Measurements from ENCODE around the gene TBX5. TPM values are rescaled to one million over a fixed set of nuclear protein-coding genes. Genes with fewer than 3 reads are reported as not detected.

Gene TBX5
- total and polyA plus RNA-seq, 7 experiments from 2014 or later: not detected

DNA sequence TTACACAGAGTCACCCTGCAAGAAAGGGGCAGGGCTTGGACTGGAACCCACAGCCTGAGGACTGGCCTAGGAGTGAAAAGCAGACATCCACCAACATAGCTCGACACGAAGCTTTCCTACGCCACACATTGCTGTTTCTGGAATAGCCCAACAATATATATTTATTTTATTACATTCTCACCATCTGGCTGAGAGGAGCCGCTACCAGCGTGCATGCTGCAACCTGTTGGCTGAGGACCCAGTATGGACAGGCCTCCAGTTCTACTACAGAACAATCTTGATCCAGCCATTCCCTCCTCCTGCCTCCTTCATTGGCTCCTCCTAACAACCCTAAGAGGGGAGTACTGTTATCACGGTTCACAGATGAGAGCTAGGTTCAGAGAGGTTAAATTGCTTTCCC is 35.6 kb upstream of the TBX5 start:
- H3K27me3 Mint-ChIP-seq: peaks cover 81 to 93% (median 85%) of the 10 kb centered on the region in 5 donors
- peaks cover 0 to 3% of the 10 kb centered on the region in 2 donors for H3K27me3 ChIP-seq (ENCODE audit: control insufficient read depth in 2 of 2, insufficient read depth in 2 of 2, low read length in 2 of 2)
- H3K4me3 Mint-ChIP-seq: no peak overlapping the region
- no peak overlapping the region for H3K27ac ChIP-seq (ENCODE audit: low read depth, low read length)
- DNase-seq (no peak), ATAC-seq (no peak)
- no peaks in the 10 kb centered on the region for H3K36me3 ChIP-seq (ENCODE audit: control insufficient read depth in 2 of 3, insufficient read depth in 3 of 3, low read length in 3 of 3)
- H3K36me3 Mint-ChIP-seq: peaks cover 0 to 7% (median 0%) of the 10 kb centered on the region in 5 donors
- ChIA-PET CTCF (no interaction called here), POLR2A (no interaction called here)
- H3K4me1 ChIP-seq (ENCODE audit: control insufficient read depth in 2 of 2, insufficient read depth in 2 of 2, low read length in 2 of 2): no peaks in the 10 kb centered on the region
- no peak overlapping the region for H3K4me3 ChIP-seq (ENCODE audit: low read length)
- peak overlapping the region in 1 of 9 donors; percentile 5 for H3K27ac Mint-ChIP-seq
- no peaks in the 10 kb centered on the region for H3K9me3 ChIP-seq (ENCODE audit: control insufficient read depth in 2 of 3, low read length in 3 of 3)
- intact Hi-C loops (cut with micrococcal nuclease): loop anchor here in 1 of 2 donors (2.0 to 10.0 kb wide), 2 partner anchors 37 to 243 kb away; partner anchors contain the start of gene TBX3
- H3K4me1 Mint-ChIP-seq: peaks cover 0 to 7% (median 0%) of the 10 kb centered on the region in 7 donors
- peaks cover 0 to 8% (median 2%) of the 10 kb centered on the region in 11 donors for H3K9me3 Mint-ChIP-seq

DNA sequence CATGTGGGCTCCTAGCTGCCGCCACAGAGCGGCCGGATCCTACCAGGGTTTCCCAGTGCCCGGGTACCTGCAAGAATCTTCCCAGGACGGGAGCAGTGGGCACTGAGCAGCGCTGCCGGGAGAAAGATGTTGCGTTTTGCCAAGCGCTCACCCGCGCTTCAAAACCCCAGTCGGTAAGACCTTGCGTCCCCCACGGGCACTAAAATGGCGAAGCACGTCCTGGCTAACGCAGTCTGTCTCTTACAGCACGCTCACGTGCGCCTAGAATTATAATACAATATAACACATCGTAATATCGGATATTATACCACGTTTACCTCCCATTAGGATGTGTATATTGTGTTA is 35.1 kb upstream of the TBX5 start:
- Mint-ChIP-seq H3K27ac (peak overlapping the region in 1 of 9 donors; percentile 5), H3K4me1 (peaks cover 0 to 7% (median 0%) of the 10 kb centered on the region in 7 donors), H3K9me3 (peaks cover 0 to 8% (median 4%) of the 10 kb centered on the region in 11 donors), H3K4me3 (no peak overlapping the region), H3K27me3 (peaks cover 77 to 91% (median 83%) of the 10 kb centered on the region in 5 donors), H3K36me3 (peaks cover 0 to 10% (median 0%) of the 10 kb centered on the region in 5 donors)
- no peaks in the 10 kb centered on the region for H3K9me3 ChIP-seq (ENCODE audit: control insufficient read depth in 2 of 3, low read length in 3 of 3)
- no peaks in the 10 kb centered on the region for H3K36me3 ChIP-seq (ENCODE audit: control insufficient read depth in 2 of 3, insufficient read depth in 3 of 3, low read length in 3 of 3)
- intact Hi-C loops (cut with micrococcal nuclease): loop anchor here in 1 of 2 donors (2.0 to 10.0 kb wide), 2 partner anchors 36 to 244 kb away; partner anchors contain the start of gene TBX3
- DNase-seq: no peak
- H3K27me3 ChIP-seq (ENCODE audit: control insufficient read depth in 2 of 2, insufficient read depth in 2 of 2, low read length in 2 of 2): peaks cover 0 to 3% of the 10 kb centered on the region in 2 donors
- ATAC-seq: no peak
- no peaks in the 10 kb centered on the region for H3K4me1 ChIP-seq (ENCODE audit: control insufficient read depth in 2 of 2, insufficient read depth in 2 of 2, low read length in 2 of 2)
- H3K4me3 ChIP-seq (ENCODE audit: low read length): no peak overlapping the region
- POLR2A ChIA-PET: no interaction called here
- H3K27ac ChIP-seq (ENCODE audit: low read depth, low read length): no peak overlapping the region
- CTCF ChIA-PET: no interaction called here

DNA sequence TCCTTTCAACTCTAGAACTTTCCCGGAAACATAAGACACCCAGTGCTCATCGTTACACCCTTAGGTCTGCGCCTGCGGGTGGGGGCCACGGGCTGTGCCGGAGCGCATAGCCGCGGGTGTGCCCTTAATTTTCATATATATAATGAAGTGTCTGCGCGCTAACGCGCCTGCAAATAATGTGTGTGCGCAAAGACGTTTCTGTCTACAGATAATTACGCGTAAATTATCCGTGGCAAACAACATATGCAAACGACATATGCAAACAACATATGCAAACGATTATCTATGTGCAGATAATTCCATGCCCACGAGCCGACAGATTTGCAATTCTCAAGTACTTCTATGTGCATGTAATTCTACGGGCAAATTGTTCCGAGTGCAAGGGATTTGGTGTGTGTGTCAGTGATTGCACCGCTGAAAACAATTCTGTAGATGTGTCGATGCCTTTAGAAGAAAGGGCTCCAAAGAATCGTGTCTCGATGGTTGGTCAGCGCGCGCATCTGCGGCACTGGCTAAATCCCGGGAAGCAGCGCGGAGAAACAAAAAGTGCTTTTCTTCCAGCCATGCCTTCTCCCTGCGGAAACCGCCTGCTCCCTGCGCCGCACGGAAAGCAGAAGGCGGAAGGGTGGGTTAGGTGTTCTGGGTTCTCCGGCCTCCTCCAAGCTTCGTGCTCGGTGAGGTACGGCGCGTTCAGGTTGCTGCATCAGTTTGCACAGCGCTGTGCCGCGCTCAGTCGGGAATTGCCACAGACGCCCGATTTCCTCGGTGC is 34.5 kb upstream of the TBX5 start:
- Histone ChIP-seq H3K36me3 (ENCODE audit: control insufficient read depth in 2 of 3, insufficient read depth in 3 of 3, low read length in 3 of 3) (no peaks in the 10 kb centered on the region), H3K4me1 (ENCODE audit: control insufficient read depth in 2 of 2, insufficient read depth in 2 of 2, low read length in 2 of 2) (no peaks in the 10 kb centered on the region), H3K9me3 (ENCODE audit: control insufficient read depth in 2 of 3, low read length in 3 of 3) (no peaks in the 10 kb centered on the region), H3K27ac (ENCODE audit: low read depth, low read length) (no peak overlapping the region), H3K4me3 (ENCODE audit: low read length) (no peak overlapping the region), H3K27me3 (ENCODE audit: control insufficient read depth in 2 of 2, insufficient read depth in 2 of 2, low read length in 2 of 2) (peaks cover 0 to 3% of the 10 kb centered on the region in 2 donors)
- intact Hi-C loops (cut with micrococcal nuclease): loop anchor here in 1 of 2 donors (2.0 to 10.0 kb wide), 2 partner anchors 36 to 244 kb away; partner anchors contain the start of gene TBX3
- DNase-seq (no peak), ATAC-seq (no peak)
- ChIA-PET POLR2A (no interaction called here), CTCF (no interaction called here)
- H3K9me3 Mint-ChIP-seq: peaks cover 0 to 8% (median 4%) of the 10 kb centered on the region in 11 donors
- no peak overlapping the region for H3K4me3 Mint-ChIP-seq
- peaks cover 71 to 85% (median 82%) of the 10 kb centered on the region in 5 donors for H3K27me3 Mint-ChIP-seq
- H3K27ac Mint-ChIP-seq: peak overlapping the region in 1 of 9 donors; percentile 46
- peaks cover 0 to 10% (median 0%) of the 10 kb centered on the region in 5 donors for H3K36me3 Mint-ChIP-seq
- peaks cover 0 to 7% (median 0%) of the 10 kb centered on the region in 7 donors for H3K4me1 Mint-ChIP-seq

DNA sequence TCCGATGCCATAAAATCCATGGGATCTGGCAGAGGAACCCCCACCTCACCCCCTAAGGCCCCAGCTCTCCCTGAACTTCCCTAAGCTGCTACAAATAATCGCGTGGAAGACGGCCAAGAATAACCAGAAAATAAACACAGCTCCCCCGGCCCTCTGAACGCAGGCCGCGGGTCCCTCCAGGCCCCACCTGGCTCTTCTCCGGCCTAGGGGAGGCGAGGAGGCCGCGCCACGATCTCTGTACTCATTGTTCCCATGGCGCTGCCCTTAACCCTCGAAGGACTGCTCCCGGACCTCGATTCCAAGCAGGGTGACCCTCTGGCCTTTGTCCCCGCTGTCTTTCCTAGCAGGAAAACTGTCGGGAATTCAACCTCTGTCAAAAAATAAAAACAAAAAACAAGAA is 33.9 kb upstream of the TBX5 start:
- H3K27ac Mint-ChIP-seq: peak overlapping the region in 1 of 9 donors; percentile 46
- no peak for ATAC-seq
- H3K36me3 Mint-ChIP-seq: peaks cover 0 to 10% (median 0%) of the 10 kb centered on the region in 5 donors
- Histone ChIP-seq H3K27ac (ENCODE audit: low read depth, low read length) (no peak overlapping the region), H3K9me3 (ENCODE audit: control insufficient read depth in 2 of 3, low read length in 3 of 3) (no peaks in the 10 kb centered on the region), H3K36me3 (ENCODE audit: control insufficient read depth in 2 of 3, insufficient read depth in 3 of 3, low read length in 3 of 3) (no peaks in the 10 kb centered on the region), H3K4me1 (ENCODE audit: control insufficient read depth in 2 of 2, insufficient read depth in 2 of 2, low read length in 2 of 2) (no peaks in the 10 kb centered on the region), H3K4me3 (ENCODE audit: low read length) (no peak overlapping the region), H3K27me3 (ENCODE audit: control insufficient read depth in 2 of 2, insufficient read depth in 2 of 2, low read length in 2 of 2) (peaks cover 0 to 3% of the 10 kb centered on the region in 2 donors)
- DNase-seq: no peak
- ChIA-PET CTCF (no interaction called here), POLR2A (no interaction called here)
- peaks cover 0 to 7% (median 0%) of the 10 kb centered on the region in 7 donors for H3K4me1 Mint-ChIP-seq
- no peak overlapping the region for H3K4me3 Mint-ChIP-seq
- intact Hi-C loops (cut with micrococcal nuclease): loop anchor here in 1 of 2 donors (2.0 to 10.0 kb wide), 2 partner anchors 35 to 245 kb away; partner anchors contain the start of gene TBX3
- H3K27me3 Mint-ChIP-seq: peaks cover 68 to 80% (median 79%) of the 10 kb centered on the region in 5 donors
- H3K9me3 Mint-ChIP-seq: peaks cover 0 to 8% (median 4%) of the 10 kb centered on the region in 11 donors

GRCh38 chr12:114439261-114439683 is 33.3 kb upstream of the TBX5 start:
- no peak for DNase-seq

GRCh38 chr12:114438635-114439256 is 32.8 kb upstream of the TBX5 start:
- no peaks in the 10 kb centered on the region for H3K36me3 ChIP-seq (ENCODE audit: control insufficient read depth in 2 of 3, insufficient read depth in 3 of 3, low read length in 3 of 3)
- no peak for ATAC-seq
- Mint-ChIP-seq H3K4me1 (peaks cover 0 to 7% (median 0%) of the 10 kb centered on the region in 7 donors), H3K9me3 (peaks cover 0 to 8% (median 4%) of the 10 kb centered on the region in 11 donors), H3K4me3 (no peak overlapping the region), H3K27ac (peak overlapping the region in 1 of 9 donors; percentile 53), H3K36me3 (peaks cover 0 to 10% (median 0%) of the 10 kb centered on the region in 5 donors), H3K27me3 (peaks cover 66 to 75% (median 72%) of the 10 kb centered on the region in 5 donors)
- no peaks in the 10 kb centered on the region for H3K4me1 ChIP-seq (ENCODE audit: control insufficient read depth in 2 of 2, insufficient read depth in 2 of 2, low read length in 2 of 2)
- H3K27me3 ChIP-seq (ENCODE audit: control insufficient read depth in 2 of 2, insufficient read depth in 2 of 2, low read length in 2 of 2): no peaks in the 10 kb centered on the region
- no peak overlapping the region for H3K4me3 ChIP-seq (ENCODE audit: low read length)
- no peak overlapping the region for H3K27ac ChIP-seq (ENCODE audit: low read depth, low read length)
- intact Hi-C loops (cut with micrococcal nuclease): no loop called here
- H3K9me3 ChIP-seq (ENCODE audit: control insufficient read depth in 2 of 3, low read length in 3 of 3): no peaks in the 10 kb centered on the region
- no peak for DNase-seq
- ChIA-PET POLR2A (no interaction called here), CTCF (no interaction called here)

More at GRCh38 chr12:114439261-114439683, 33.3 kb upstream of the TBX5 start:
- CTCF ChIA-PET: no interaction called here
- no peaks in the 10 kb centered on the region for H3K36me3 ChIP-seq (ENCODE audit: control insufficient read depth in 2 of 3, insufficient read depth in 3 of 3, low read length in 3 of 3)
- H3K27me3 ChIP-seq (ENCODE audit: control insufficient read depth in 2 of 2, insufficient read depth in 2 of 2, low read length in 2 of 2): peaks cover 0 to 2% of the 10 kb centered on the region in 2 donors
- Mint-ChIP-seq H3K27me3 (peaks cover 67 to 77% (median 75%) of the 10 kb centered on the region in 5 donors), H3K9me3 (peaks cover 0 to 8% (median 4%) of the 10 kb centered on the region in 11 donors), H3K36me3 (peaks cover 0 to 10% (median 0%) of the 10 kb centered on the region in 5 donors), H3K4me3 (no peak overlapping the region), H3K27ac (no peak overlapping the region), H3K4me1 (peaks cover 0 to 7% (median 0%) of the 10 kb centered on the region in 7 donors)
- no peak overlapping the region for H3K27ac ChIP-seq (ENCODE audit: low read depth, low read length)
- ATAC-seq: no peak
- POLR2A ChIA-PET: no interaction called here
- no peaks in the 10 kb centered on the region for H3K4me1 ChIP-seq (ENCODE audit: control insufficient read depth in 2 of 2, insufficient read depth in 2 of 2, low read length in 2 of 2)
- intact Hi-C loops (cut with micrococcal nuclease): no loop called here
- H3K9me3 ChIP-seq (ENCODE audit: control insufficient read depth in 2 of 3, low read length in 3 of 3): no peaks in the 10 kb centered on the region
- no peak overlapping the region for H3K4me3 ChIP-seq (ENCODE audit: low read length)
